OCI-LY1 (cell line): ENCODE measurements around the gene RAB3C.

Source experiments
- CTCF ChIP-seq: fragments of 200-600 bp; sonication (generic), shearing (Covaris generic); IDR thresholded peaks from 2 replicates; pipeline ENCODE4 v1.5.1; 2017; ENCODE audit warnings: mild to moderate bottlenecking, antibody characterized with exemption, low read length, moderate library complexity, mixed read lengths
- EZH2 ChIP-seq: fragments of 200-600 bp; sonication (generic), shearing (Covaris generic); IDR thresholded peaks from 2 replicates; pipeline ENCODE4 v1.8.0; 2017; ENCODE audit warnings: borderline replicate concordance, mixed run types, mild to moderate bottlenecking, antibody characterized with exemption, low read length, moderate library complexity, mixed read lengths

GRCh38 chr5:58759745-58760144 is 176.9 kb downstream of the RAB3C start:
- TF ChIP-seq CTCF (no peak), EZH2 (no peak)
